ENCODE measurements around the gene HAPLN2.
"Not testable (repeated sequence)": the region's sequence is repeated elsewhere in the genome, so short reads cannot be mapped to it uniquely, and the experiment has no call there.

The HAPLN2 gene

GRCh38 chr1:156586892-156587477, 32.2 kb upstream of the HAPLN2 start:
- no peaks in the 10 kb centered on the region for H3K36me3 ChIP-seq (ENCODE audit: low read depth)
- no peak overlapping the region for H3K4me3 ChIP-seq (ENCODE audit: severe bottlenecking)
- H3K27ac ChIP-seq (ENCODE audit: poor library complexity, severe bottlenecking), result no peak overlapping the region
- TF ChIP-seq, protein P1, sequence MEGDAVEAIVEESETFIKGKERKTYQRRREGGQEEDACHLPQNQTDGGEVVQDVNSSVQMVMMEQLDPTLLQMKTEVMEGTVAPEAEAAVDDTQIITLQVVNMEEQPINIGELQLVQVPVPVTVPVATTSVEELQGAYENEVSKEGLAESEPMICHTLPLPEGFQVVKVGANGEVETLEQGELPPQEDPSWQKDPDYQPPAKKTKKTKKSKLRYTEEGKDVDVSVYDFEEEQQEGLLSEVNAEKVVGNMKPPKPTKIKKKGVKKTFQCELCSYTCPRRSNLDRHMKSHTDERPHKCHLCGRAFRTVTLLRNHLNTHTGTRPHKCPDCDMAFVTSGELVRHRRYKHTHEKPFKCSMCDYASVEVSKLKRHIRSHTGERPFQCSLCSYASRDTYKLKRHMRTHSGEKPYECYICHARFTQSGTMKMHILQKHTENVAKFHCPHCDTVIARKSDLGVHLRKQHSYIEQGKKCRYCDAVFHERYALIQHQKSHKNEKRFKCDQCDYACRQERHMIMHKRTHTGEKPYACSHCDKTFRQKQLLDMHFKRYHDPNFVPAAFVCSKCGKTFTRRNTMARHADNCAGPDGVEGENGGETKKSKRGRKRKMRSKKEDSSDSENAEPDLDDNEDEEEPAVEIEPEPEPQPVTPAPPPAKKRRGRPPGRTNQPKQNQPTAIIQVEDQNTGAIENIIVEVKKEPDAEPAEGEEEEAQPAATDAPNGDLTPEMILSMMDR (IDR thresholded peaks at IDR 0.05; ENCODE audit: poor library complexity, severe bottlenecking), result no peak
- DNase-seq (ENCODE audit: low spot score) (no peak), ATAC-seq (ENCODE audit: low read depth) (peak; percentile 19; the same call in 1 of the 3 replicates)
- peaks cover 7% of the 10 kb centered on the region for H3K4me1 ChIP-seq (ENCODE audit: insufficient read depth, poor library complexity, severe bottlenecking)
- no peaks in the 10 kb centered on the region for H3K27me3 ChIP-seq (ENCODE audit: insufficient read depth, poor library complexity, severe bottlenecking)
- H3K9me3 ChIP-seq (ENCODE audit: severe bottlenecking), result no peaks in the 10 kb centered on the region

- H3K9me3 ChIP-seq (ENCODE audit: severe bottlenecking); H3K4me3 ChIP-seq (ENCODE audit: severe bottlenecking); H3K36me3 ChIP-seq (ENCODE audit: low read depth); H3K27ac ChIP-seq (ENCODE audit: poor library complexity, severe bottlenecking); H3K4me1 ChIP-seq (ENCODE audit: insufficient read depth, poor library complexity, severe bottlenecking); DNase-seq (ENCODE audit: low spot score); H3K27me3 ChIP-seq (ENCODE audit: insufficient read depth, poor library complexity, severe bottlenecking); ATAC-seq (ENCODE audit: low read depth): not testable (repeated sequence)
These were observed 31.3 kb upstream of the HAPLN2 start for GRCh38 chr1:156587927-156588326.

- TF ChIP-seq, protein P1 (IDR thresholded peaks at IDR 0.05; ENCODE audit: poor library complexity, severe bottlenecking), result no peak
- DNase-seq (ENCODE audit: low spot score) (no peak), ATAC-seq (ENCODE audit: low read depth) (no peak)
- Histone ChIP-seq H3K4me3 (ENCODE audit: severe bottlenecking) (no peak overlapping the region), H3K4me1 (ENCODE audit: insufficient read depth, poor library complexity, severe bottlenecking) (peaks cover 5% of the 10 kb centered on the region), H3K9me3 (ENCODE audit: severe bottlenecking) (no peaks in the 10 kb centered on the region), H3K27ac (ENCODE audit: poor library complexity, severe bottlenecking) (no peak overlapping the region), H3K36me3 (ENCODE audit: low read depth) (peaks cover 22% of the 10 kb centered on the region), H3K27me3 (ENCODE audit: insufficient read depth, poor library complexity, severe bottlenecking) (no peaks in the 10 kb centered on the region)
These were observed 29.7 kb upstream of the HAPLN2 start for GRCh38 chr1:156589546-156589945.

- H3K4me3 ChIP-seq (ENCODE audit: severe bottlenecking), result peak overlapping the region; percentile 72
- H3K36me3 ChIP-seq (ENCODE audit: low read depth), result peaks cover 30% of the 10 kb centered on the region
- ATAC-seq (ENCODE audit: low read depth) (no peak), DNase-seq (ENCODE audit: low spot score) (no peak)
- peak overlapping the region; percentile 37 for H3K27ac ChIP-seq (ENCODE audit: poor library complexity, severe bottlenecking)
- TF ChIP-seq, protein P1 (IDR thresholded peaks at IDR 0.05; ENCODE audit: poor library complexity, severe bottlenecking), result no peak
- H3K4me1 ChIP-seq (ENCODE audit: insufficient read depth, poor library complexity, severe bottlenecking), result peaks cover 5% of the 10 kb centered on the region
- no peaks in the 10 kb centered on the region for H3K9me3 ChIP-seq (ENCODE audit: severe bottlenecking)
- no peaks in the 10 kb centered on the region for H3K27me3 ChIP-seq (ENCODE audit: insufficient read depth, poor library complexity, severe bottlenecking)
These were observed 28.7 kb upstream of the HAPLN2 start for GRCh38 chr1:156590326-156591180.

DNA sequence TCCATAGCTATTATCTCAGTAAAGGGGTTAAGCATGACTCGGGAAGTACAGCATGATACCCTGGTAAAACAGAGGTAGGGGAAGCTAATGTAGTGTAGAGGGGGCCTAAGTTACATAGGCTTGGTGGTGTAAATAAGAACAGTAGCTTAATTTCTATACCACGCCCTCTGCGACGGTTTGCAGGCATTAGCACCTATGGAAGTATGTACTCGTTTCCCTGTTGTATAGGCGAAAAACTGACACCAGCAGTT, 28.1 kb upstream of the HAPLN2 start:
- DNase-seq (ENCODE audit: low spot score) (no peak), ATAC-seq (ENCODE audit: low read depth) (peak; percentile 9; the same call in 1 of the 3 replicates)
- TF ChIP-seq, protein P1 (IDR thresholded peaks at IDR 0.05; ENCODE audit: poor library complexity, severe bottlenecking), result no peak
- no peaks in the 10 kb centered on the region for H3K9me3 ChIP-seq (ENCODE audit: severe bottlenecking)
- peak overlapping the region; percentile 72 for H3K4me3 ChIP-seq (ENCODE audit: severe bottlenecking)
- peaks cover 5% of the 10 kb centered on the region for H3K4me1 ChIP-seq (ENCODE audit: insufficient read depth, poor library complexity, severe bottlenecking)
- H3K27ac ChIP-seq (ENCODE audit: poor library complexity, severe bottlenecking), result peak overlapping the region; percentile 37
- H3K36me3 ChIP-seq (ENCODE audit: low read depth), result peaks cover 35% of the 10 kb centered on the region
- H3K27me3 ChIP-seq (ENCODE audit: insufficient read depth, poor library complexity, severe bottlenecking), result no peaks in the 10 kb centered on the region
